SK-N-SH (cell line): ENCODE results near the gene PPP1R12C.

Source experiments
- CTCF ChIP-seq: fragments of 200-600 bp; sonication (generic); IDR thresholded peaks from 2 replicates; pipeline ENCODE4 v1.6.1; 2017; ENCODE audit warnings: antibody characterized with exemption, mild to moderate bottlenecking, moderate library complexity
- EP300 ChIP-seq, 2 experiments: IDR thresholded peaks; 2 replicates each; pipeline versions ENCODE4 v1.4.0 to v1.6.1; 2012; ENCODE audit warnings: borderline replicate concordance in 1 of 2, low read depth in 1 of 2, low read length in 1 of 2
- MEF2A ChIP-seq: IDR thresholded peaks from 2 replicates; pipeline ENCODE4 v1.4.0; 2012; ENCODE audit warnings: low read depth, borderline replicate concordance
- POLR2AphosphoS5 ChIP-seq: IDR thresholded peaks from 2 replicates; pipeline ENCODE4 v1.6.1; 2012; ENCODE audit warnings: low read depth, low read length
- RAD21 ChIP-seq: IDR thresholded peaks from 2 replicates; pipeline ENCODE4 v1.6.1; 2012; ENCODE audit warnings: mild to moderate bottlenecking, low read length

DNA sequence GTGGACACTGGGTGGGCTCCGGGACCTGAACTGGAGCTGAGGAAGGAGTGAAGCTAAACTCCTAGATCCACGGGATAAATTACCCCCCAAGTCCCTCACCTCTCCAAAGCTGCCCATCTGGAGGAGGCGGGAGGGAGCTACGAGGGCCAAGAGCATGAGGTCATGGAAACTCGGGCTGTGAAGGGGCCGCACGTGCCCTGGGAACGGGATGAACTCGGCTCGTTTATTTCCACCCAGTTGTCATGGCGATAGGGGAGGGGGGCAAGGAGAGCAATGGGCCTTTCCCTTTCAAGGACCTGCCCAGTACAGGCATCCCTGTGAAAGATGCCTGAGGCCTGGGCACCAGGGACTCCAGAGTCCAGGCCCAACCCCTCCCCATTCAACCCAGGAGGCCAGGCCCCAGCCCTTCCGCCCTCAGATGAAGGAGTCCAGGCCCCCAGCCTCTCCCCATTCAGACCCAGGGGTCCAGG, 3.8 kb downstream of the PPP1R12C start:
- TF ChIP-seq RAD21 (no peak), EP300 (IDR thresholded peaks at IDR 0.05; ENCODE audit: borderline replicate concordance in 1 of 2, low read depth in 1 of 2, low read length in 1 of 2) (no peak), CTCF (no peak), POLR2AphosphoS5 (no peak), MEF2A (no peak)
